Frontal cortex (tissue), 4 donors: Measurements from ENCODE around the gene AFDN. TPM values are rescaled to one million over a fixed set of nuclear protein-coding genes. Genes with fewer than 3 reads are reported as not detected.

Source experiments
- DNase-seq, 2 donors: peaks; one replicate each; pipeline ENCODE4 v3.0.0; 2012; ENCODE audit warnings: low spot score in 2 of 2
- FAIRE-seq: peaks from 2 replicates; lab custom pipeline; 2012; peaks lifted over from hg19 to GRCh38; lab: Jason Lieb, UNC
- total RNA-seq: library from RNA; depleted of rRNA; stranded (reverse); fragments of >200 nt; gene quantifications from one replicate; pipeline ENCODE4 v1.2.3, GENCODE V29; 2014
- donor health status: control.
- donor health status: control.
- donor health status: control.

AFDN gene
- total RNA-seq, 1 donor from 2014 or later: 204 TPM

GRCh38 chr6:167811040-167811439 lies 15.7 kb upstream of the AFDN start:
- no peak for DNase-seq
- FAIRE-seq: no peak

DNA sequence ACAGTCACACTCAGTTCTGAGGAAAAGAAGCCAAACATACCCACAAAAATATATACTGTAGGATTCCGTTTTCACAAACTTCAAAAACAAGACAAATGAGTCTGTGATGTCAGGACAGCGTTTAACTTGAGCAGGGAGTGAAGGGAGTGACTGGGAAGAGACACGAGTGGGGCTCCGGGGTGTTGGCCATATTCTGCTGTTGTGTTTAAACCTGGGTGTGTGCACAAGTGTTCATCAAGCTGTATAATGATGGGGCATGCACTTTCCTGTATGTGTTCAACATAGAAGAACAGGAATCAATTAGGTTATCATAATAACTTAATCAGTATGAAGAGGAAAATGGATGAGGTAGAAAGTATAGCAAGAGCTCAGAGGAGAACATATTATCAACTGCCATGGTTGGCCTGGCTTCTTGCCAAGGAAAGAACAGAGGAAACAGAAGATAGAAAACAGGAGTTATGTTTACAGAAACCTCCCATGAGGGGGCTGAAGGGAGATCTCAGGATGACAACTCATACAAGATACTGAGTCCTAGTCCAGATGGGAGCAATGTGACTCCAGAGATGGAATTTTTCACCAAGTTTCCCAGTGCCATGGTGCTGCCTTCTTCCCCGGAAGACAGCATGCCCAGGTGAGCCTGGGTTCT lies 15.1 kb upstream of the AFDN start:
- no peak for DNase-seq
- FAIRE-seq: no peak

GRCh38 chr6:167812088-167812487 lies 14.6 kb upstream of the AFDN start:
- no peak for FAIRE-seq
- DNase-seq: no peak

- DNase-seq (no peak), FAIRE-seq (no peak)
These were observed 11.3 kb upstream of the AFDN start for GRCh38 chr6:167815296-167815980.

DNA sequence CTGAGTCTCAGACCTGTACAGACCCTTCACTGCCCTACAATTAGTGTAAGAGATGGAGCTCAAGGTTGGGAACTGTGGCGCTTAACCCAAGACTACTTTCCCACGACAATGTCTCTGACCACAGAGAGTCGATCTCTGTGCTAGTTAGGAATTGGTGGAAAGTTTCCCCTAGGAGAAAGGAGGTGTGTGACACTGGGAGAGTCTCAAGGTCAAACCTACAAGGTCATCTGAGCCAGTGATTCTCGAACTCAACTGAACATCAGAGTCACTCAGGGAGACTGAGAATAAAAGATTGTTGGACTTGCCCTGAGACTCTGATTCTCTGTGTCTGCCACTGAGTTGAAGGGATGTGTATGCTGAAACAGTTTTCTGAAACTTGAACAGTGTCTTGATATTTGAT lies 9.7 kb upstream of the AFDN start:
- FAIRE-seq: no peak
- no peak for DNase-seq

- DNase-seq: no peak
- FAIRE-seq: no peak
These were observed 9.0 kb upstream of the AFDN start for GRCh38 chr6:167817729-167818128.

- FAIRE-seq: no peak
- no peak for DNase-seq
These were observed 7.1 kb upstream of the AFDN start for GRCh38 chr6:167819576-167819975.

DNA sequence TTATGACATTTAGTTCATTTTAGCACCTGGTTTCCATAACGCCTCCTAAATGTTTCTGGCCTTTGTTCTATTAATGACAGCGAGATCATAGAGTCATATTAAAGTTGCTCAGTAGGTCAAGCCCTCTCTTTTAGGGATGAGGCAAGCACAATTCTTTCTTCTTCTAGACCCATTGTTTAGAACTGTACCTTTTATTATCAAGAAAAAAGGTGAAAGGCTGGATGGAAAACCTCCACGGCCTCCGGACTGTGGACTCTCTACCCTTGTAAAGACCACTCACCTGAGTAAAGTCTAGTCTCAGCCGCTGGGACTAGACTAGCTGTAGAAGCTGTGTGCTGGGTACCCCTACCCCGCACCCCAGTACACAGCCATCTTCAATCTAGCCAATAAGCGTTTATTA lies 6.0 kb upstream of the AFDN start:
- no peak for FAIRE-seq

GRCh38 chr6:167824591-167825331 lies 1.9 kb upstream of the AFDN start:
- peak; percentile 32 to 49 for DNase-seq
- no peak for FAIRE-seq

More for the DNA sequence above, 6.0 kb upstream of the AFDN start:
- DNase-seq: no peak

DNA sequence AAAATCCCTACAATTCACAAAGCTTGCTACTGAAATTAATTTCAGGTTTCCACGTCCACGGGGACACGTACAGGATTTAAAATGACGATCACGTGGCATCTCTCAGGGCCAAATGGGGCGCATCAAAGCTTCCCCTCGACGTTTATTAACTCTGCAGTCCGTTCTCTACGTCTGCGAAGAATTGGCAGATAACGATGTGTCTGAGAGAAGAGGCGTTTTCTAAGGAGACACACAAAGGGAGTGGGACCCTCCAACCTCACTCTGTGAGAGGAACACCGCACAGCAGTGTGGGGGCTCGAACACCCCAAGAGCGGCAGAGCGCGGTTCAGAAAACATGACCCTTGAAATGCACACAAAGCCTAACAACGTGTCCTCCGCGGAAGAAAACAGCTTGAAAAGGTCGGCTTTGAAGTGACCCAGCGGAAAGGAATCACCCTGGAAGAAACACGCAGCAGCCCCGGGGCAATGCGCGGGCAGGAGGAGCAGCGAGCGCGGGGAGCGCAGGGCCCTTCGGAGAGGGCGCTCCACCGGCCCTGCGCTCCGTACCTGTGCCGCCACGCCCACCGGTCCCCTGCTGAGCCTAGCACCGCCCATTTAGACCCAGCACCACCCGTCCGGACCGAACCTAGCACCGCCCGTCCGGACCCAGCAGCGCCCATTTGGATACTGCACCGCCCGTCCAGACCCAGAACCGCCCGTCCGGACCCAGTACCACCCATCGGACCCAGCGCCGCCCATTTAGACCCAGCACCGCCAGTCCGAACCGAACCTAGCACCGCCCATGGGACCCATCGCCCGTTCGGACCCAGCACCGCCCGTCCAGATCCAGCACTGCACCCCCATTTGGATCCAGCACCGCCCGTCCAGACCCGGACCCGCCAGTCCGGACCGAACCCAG lies 1.1 kb upstream of the AFDN start:
- DNase-seq: peak; percentile 27 to 46
- FAIRE-seq: no peak

DNA sequence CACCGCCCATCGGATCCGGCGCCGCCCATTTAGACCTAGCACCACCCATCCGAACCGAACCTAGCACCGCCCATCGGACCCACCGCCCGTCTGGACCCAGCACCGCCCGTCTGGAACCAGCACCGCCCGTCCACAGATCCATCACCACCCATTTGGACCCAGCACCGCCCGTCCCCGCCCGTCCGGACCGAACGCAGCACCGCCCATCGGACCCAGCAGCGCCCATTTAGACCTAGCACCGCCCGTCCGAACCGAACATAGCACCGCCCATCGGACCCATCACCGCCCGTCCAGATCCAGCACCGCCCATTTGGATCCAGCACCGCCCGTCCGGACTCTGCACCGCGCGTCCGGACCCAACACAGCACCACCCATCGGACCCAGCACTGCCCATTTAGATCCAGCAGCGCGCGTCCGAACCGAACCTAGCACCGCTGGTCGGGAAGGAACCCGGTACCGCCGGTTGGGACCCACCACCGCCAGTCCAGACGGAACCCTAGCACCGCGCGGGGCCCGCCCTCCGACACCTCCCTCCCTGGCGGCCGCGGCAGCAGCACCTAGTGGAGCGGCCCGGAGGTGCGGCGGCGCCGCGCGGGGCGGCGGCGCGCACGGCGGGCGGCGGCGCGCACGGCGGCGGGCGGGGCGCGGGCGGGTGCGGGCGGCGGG lies 348 bp upstream of the AFDN start:
- FAIRE-seq (no peak), DNase-seq (peak; percentile 85 to 91)

GRCh38 chr6:167827583-167828324 lies 1.0 kb downstream of the AFDN start:
- DNase-seq (peak; percentile 43 to 55), FAIRE-seq (no peak)

DNA sequence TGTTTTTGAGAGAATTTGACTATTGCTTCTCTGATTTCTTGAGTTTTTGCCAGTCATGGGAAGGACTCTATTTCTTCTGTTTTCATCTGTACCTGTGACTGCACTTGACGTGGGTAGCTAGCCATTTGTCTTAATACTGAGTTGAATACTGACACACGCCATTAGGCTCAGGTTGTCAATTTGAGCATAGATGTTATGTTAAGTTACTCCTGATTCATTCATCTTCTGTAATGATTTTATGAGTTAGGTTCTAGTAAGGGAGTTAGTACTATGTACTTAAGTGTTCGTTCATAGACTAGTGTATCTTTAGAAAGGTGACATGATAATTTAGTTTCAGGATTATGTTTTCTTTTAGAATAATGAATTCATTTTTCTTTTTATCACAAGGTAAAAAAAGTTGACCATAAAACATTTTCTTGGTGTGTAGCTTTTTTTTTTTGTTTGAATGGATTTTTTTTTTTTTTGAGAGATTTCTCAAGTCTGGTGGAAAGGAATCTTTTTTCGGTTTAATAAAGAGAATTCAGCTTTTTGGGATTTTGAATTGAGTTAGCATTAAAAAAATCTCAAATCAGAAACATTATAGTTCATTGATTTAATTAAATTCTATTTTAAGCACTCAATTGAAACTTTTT lies 1.7 kb downstream of the AFDN start:
- FAIRE-seq: peak; percentile 83
- DNase-seq: no peak

GRCh38 chr6:167829513-167829912 lies 2.8 kb downstream of the AFDN start:
- no peak for FAIRE-seq

DNA sequence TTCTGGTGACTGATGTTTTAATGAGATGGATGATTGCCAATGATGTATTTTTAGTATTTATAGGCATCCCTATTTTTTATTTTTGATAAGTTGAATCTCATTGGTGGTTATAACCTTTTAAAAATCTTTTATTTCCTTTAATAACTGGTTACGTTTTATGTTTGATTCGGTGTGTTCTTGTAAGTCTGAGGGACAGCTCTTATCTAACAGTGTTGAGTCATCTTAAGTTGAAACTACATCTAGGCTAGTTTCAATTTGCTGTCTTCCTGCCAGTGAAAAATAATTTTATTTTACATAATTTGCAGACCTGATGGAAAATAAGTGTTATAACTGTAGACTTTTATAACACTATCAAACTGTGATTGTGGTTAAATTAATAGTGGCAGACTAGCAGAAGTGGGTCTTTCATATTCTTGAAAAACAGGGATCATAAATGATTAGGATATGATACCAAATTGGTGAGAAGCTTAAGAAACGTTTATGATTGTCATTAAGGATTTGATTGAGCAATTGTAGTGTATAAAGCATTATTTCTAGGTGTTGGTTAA lies 4.6 kb downstream of the AFDN start:
- DNase-seq (no peak), FAIRE-seq (no peak)

More at GRCh38 chr6:167829513-167829912, 2.8 kb downstream of the AFDN start:
- DNase-seq: no peak

DNA sequence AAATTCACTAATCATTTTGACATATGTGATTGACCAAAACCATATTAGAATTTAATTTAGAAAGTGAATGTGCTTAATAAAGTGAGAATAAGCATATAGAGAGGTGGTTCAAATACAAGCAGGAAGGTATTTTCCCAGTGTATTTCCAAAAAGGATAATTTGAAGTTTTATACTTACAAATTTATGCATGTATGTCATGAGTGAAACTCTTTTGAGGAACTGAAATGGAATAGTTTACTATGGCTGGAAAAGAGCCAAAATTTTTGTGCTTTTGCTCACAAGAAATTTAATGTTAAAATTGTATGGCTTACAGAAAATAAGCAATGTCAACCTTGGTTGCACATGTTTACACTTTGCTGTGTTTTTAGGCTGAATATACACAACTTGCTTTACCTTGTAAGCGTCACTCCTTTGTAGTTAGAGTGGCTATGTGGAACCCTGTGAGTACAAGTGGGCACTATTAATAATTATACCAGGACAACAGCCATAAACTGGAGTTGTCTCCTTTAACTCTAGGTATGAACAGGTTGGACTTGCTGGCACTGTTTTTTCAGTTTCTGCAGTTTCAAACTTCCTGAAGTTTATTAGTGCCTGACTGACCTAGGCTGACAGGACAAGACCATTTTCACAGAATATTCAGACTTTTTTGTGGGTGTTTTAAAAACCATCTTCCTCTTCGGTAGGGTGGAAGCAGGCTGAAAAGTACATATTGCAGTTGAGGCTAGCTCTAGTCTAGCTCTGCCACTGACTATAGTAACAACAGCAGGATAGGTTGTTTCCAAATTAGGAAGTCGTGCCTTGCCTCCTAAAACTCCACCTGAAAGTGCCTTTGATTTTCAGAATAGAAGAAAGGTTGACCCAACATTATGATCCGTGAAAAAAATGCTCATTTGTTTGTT lies 6.0 kb downstream of the AFDN start:
- DNase-seq (no peak), FAIRE-seq (no peak)

DNA sequence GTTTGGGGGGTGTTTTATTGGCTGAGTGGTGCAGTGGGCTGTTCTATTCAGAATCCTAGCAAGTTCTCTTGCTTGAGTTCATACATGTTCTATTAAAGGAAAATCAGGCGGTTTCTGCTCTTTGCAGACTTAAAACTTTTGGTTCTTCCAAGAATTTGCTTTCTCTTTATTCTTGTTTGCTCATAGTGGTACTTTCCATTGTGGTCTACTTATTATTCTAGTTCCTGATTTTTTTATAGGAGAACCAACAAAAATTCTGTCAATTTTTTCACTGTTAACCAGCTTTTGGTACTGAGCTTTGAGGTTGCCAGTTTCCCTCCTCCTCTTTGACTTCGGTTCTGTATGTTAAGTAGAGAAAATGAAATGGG lies 6.7 kb downstream of the AFDN start:
- FAIRE-seq: no peak
- no peak for DNase-seq
